Psoas muscle (tissue), 8 donors: ENCODE data around the gene ABCD1. TPM values are rescaled to one million over a fixed set of nuclear protein-coding genes. Genes with fewer than 3 reads are reported as not detected.
"Not testable (repeated sequence)": the region's sequence is repeated elsewhere in the genome, so short reads cannot be mapped to it uniquely, and the experiment has no call there.

Source experiments
- ATAC-seq, 4 donors: fragments of 200-7000 bp; cut with Tn5 transposase; one replicate each; pipeline ENCODE4 v1.9.1; 2020; ENCODE audit warnings: moderate library complexity in 3 of 4, mild to moderate bottlenecking in 2 of 4
- DNase-seq, 2 donors: peaks; one replicate each; pipeline ENCODE4 v3.0.0-alpha.2; 2020
- H3K27ac ChIP-seq: fragments of 200-600 bp; one replicate; pipeline ENCODE4 v1.8.0; 2022
- H3K27me3 ChIP-seq, 3 donors: fragments of 200-600 bp in 1 of 3; one replicate each; pipeline versions ENCODE4 v1.6.1 to v1.8.0; 2013 to 2022; ENCODE audit warnings: low read length in 2 of 3, mild to moderate bottlenecking in 2 of 3, moderate library complexity in 1 of 3; ENCODE audit not compliant: insufficient read depth in 3 of 3
- H3K36me3 ChIP-seq, 2 donors: fragments of 200-600 bp in 1 of 2; one replicate each; pipeline versions ENCODE4 v1.6.1 to v1.8.0; 2013 to 2022; ENCODE audit warnings: low read depth in 1 of 2, mild to moderate bottlenecking in 1 of 2, moderate library complexity in 1 of 2; ENCODE audit not compliant: insufficient read depth in 1 of 2
- H3K4me1 ChIP-seq: fragments of 200-600 bp; one replicate; pipeline ENCODE4 v1.8.0; 2022
- H3K4me3 ChIP-seq: fragments of 200-600 bp; one replicate; pipeline ENCODE4 v1.8.0; 2022; ENCODE audit warnings: mild to moderate bottlenecking
- H3K9me3 ChIP-seq: fragments of 200-600 bp; one replicate; pipeline ENCODE4 v1.8.0; 2022
- WGBS, 3 donors: extraction: QIAGEN DNeasy Blood & Tissue Kit; methylation state at CpG; one replicate each; pipeline versions ENCODE4 v1.1.6 to v1.1.7; 2013; 5-methylcytosine and 5-hydroxymethylcytosine counted together
- intact Hi-C, 2 donors: fragments of 100-400 bp; cut with DNase I; formaldehyde crosslinking; loops; one replicate each; pipeline versions ENCODE4 v1.11.0 to v1.14.2; 2022
- polyA plus RNA-seq, 3 donors: library from polyadenylated mRNA; stranded (reverse); fragments of 200-250 nt; gene quantifications; one replicate each; pipeline ENCODE4 v1.2.3, GENCODE V29; 2013
- total RNA-seq, 4 donors: library from RNA; stranded (reverse); fragmentation: NEBNext Ultra II Directional in 2 of 4; extraction: Animal tissue kit (Norgen Biotek cat#: 25700) in 2 of 4; gene quantifications; one replicate each; pipeline versions ENCODE4 v1.2.1 to v1.2.4, GENCODE V29; 2021 to 2023
- TF ChIP-seq, protein P1 (sequence below): fragments of 200-600 bp; IDR thresholded peaks from one replicate; pipeline ENCODE4 v1.8.0; 2022; ENCODE audit warnings: antibody characterized with exemption
- donor health status: healthy with polysubstance abuse.
- donor health status: DM: no; HTN: no; CAD: no; lungs with moderate emphysema.
- donor health status: Bipolar disorder and iron deficiency.
- donor health status: healthy.
- donor health status: DM: yes; HTN: yes; CAD: no.
- donor health status: DM: no; HTN: no; CAD: no.
- donor health status: DM: no; HTN: no; CAD: no.
- donor health status: DM: yes; HTN: yes; CAD: no.

ABCD1 gene
- total and polyA plus RNA-seq, 7 donors: 11.7 to 36.0 (median 20.8) TPM

DNA sequence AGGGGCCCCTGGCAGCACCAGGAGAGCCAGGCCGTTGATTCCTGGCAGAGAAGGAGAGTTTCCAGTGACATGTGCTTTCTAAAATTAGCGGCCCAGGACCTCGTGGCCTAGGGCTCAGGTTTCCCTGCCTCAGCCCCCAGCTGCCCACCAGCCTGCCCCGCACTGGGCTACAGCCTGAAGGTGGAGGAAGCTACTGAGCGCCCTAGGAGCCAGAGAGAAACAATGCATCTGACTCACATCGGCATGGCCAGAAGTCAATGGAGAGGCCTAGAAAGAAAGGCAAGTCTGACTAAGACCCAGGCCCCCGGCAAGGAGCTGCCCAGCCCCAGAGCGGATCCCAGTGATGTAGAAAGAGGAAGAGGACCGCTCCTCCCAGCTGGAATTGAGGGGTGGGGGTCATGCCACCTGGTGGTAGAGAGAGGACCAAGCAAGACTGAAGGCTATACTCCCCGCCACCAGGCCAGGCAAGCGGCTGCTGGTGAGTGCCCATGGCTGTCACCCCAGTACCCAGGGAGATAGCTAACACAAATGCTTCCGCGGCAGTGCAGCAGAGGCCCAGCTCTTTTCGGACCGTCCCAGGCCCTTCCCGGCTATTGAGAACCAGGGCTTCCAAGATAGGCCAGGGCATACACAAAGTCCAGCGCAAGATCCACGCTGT lies 19.1 kb upstream of the ABCD1 start:
- Histone ChIP-seq H3K4me3 (peak overlapping the region; percentile 62), H3K4me1 (peaks cover 24% of the 10 kb centered on the region), H3K27ac (peak overlapping the region; percentile 90)
- H3K36me3 ChIP-seq, H3K9me3 ChIP-seq, H3K27me3 ChIP-seq, intact Hi-C loops: not testable (repeated sequence)
- TF ChIP-seq, protein P1, sequence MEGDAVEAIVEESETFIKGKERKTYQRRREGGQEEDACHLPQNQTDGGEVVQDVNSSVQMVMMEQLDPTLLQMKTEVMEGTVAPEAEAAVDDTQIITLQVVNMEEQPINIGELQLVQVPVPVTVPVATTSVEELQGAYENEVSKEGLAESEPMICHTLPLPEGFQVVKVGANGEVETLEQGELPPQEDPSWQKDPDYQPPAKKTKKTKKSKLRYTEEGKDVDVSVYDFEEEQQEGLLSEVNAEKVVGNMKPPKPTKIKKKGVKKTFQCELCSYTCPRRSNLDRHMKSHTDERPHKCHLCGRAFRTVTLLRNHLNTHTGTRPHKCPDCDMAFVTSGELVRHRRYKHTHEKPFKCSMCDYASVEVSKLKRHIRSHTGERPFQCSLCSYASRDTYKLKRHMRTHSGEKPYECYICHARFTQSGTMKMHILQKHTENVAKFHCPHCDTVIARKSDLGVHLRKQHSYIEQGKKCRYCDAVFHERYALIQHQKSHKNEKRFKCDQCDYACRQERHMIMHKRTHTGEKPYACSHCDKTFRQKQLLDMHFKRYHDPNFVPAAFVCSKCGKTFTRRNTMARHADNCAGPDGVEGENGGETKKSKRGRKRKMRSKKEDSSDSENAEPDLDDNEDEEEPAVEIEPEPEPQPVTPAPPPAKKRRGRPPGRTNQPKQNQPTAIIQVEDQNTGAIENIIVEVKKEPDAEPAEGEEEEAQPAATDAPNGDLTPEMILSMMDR: peak; percentile 35
- ATAC-seq: peak; percentile 53 to 60 (median 54)
- DNase-seq: peak in 1 of 2 donors; percentile 82
- WGBS, 3 donors: 27 to 47% (median 37%) methylated on average over 8 to 18 of the region's 18 CpGs

DNA sequence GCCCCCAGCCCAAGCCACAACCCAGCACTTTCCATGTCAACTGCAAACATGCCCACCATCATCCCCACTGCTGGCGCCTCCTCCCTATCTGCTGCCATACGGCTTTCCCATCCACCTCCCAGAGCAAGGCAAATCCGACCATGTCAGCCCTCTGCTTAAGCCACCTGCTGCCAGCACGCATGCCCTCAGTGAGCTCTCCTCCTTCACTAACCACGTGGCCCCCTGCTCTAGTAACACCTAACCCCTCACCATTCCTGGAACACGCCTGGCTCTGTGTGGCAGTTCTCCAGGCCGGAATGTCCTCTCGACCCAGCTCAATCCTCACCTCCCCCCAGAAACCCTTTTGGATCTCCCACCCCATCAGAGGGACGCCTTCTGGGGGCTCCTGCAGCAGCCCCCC lies 17.9 kb upstream of the ABCD1 start:
- Histone ChIP-seq H3K27me3 (no peaks in the 10 kb centered on the region), H3K36me3 (peaks cover 0 to under 1% of the 10 kb centered on the region in 2 donors), H3K27ac (peak overlapping the region; percentile 90), H3K4me3 (peak overlapping the region; percentile 62), H3K4me1 (peaks cover 20% of the 10 kb centered on the region), H3K9me3 (no peaks in the 10 kb centered on the region)
- DNase-seq (peak in 1 of 2 donors; percentile 64), ATAC-seq (peak; percentile 24 to 39 (median 28))
- 35 to 43% methylated on average over 9 of the region's 9 CpGs; no CpG with 5 or more reads in 1 of the 3 donors for WGBS, 3 donors
- intact Hi-C loops: no loop called here
- TF ChIP-seq, protein P1: no peak

DNA sequence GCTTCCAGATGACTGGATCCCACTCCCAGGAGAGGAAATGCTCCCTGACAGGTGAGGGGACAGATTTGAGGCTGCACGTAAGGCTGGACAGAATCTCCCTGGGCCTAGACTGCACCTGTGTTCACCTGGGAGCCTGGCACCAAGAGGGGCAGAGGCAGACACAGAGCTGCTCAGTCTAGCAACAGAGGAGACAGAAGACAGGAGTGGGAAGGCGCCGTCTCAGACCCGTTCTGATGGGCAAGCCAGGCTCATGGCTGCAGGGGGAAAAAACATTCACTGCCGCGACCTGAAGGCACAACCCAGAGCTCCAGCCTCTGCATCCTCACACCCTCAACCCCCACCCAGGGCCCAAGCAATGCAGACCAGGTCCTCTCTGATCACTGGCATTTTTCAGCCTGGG lies 17.2 kb upstream of the ABCD1 start:
- H3K36me3 ChIP-seq: no peaks in the 10 kb centered on the region
- H3K9me3 ChIP-seq: no peaks in the 10 kb centered on the region
- 40 to 65% (median 43%) methylated on average over 1 to 6 of the region's 6 CpGs for WGBS, 3 donors
- ATAC-seq (no peak), DNase-seq (peak in 1 of 2 donors; percentile 34)
- peaks cover 15% of the 10 kb centered on the region for H3K4me1 ChIP-seq
- H3K27ac ChIP-seq: peak overlapping the region; percentile 90
- H3K27me3 ChIP-seq: no peaks in the 10 kb centered on the region
- peak overlapping the region; percentile 62 for H3K4me3 ChIP-seq
- intact Hi-C loops: no loop called here
- TF ChIP-seq, protein P1: no peak

DNA sequence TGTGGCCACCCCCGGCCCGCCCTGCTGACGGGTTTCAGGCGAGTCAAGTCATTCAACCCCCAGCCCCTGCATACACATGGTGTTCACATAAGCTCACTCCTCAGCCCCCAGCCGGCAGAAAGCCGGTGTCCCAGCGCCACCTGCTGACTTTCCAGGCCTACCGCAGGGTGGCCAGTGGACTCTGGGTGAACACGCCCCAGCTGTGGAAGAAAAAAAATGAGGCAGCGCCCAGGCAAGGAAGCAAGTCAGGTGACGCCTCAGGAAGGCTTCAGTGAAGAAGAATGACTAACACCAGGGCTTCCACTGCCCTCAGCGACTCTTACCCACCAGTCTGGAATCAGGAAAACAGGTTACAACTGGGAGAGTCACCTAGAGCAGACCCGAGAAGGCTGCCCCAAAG lies 16.2 kb upstream of the ABCD1 start:
- TF ChIP-seq, protein P1: peak; percentile 65
- Histone ChIP-seq H3K4me1 (peaks cover 13% of the 10 kb centered on the region), H3K27ac (peak overlapping the region; percentile 90), H3K9me3 (no peaks in the 10 kb centered on the region), H3K36me3 (peaks cover 0 to 5% of the 10 kb centered on the region in 2 donors), H3K4me3 (peak overlapping the region; percentile 62), H3K27me3 (no peaks in the 10 kb centered on the region)
- WGBS, 3 donors: 16 to 19% (median 17%) methylated on average over 9 to 13 of the region's 13 CpGs
- ATAC-seq (peak; percentile 66 to 72 (median 68)), DNase-seq (peak; percentile 73 to 89)
- intact Hi-C loops: loop anchor here in 1 of 2 donors (2.0 kb wide), 1 partner anchor 22 kb away; the partner anchor contains the start of gene SLC6A8
